GM12878 (cell line): Measurements from ENCODE around the gene DMBX1. TPM values are rescaled to one million over a fixed set of nuclear protein-coding genes. Genes with fewer than 3 reads are reported as not detected.

Experiments
- ATAC-seq: fragments of 200-7000 bp; cut with Tn5 transposase; 3 replicates; pipeline ENCODE4 v1.9.1; 2020; ENCODE audit warnings: mild to moderate bottlenecking, moderate library complexity
- BruUV-seq: library from RNA; stranded (reverse); fragments of 400-500 nt; replicated peaks from 2 replicates; lab custom pipeline; 2021; lab: Mats Ljungman, UMichigan
- CTCF ChIA-PET: fragments of 300-600 bp; sonication (Branson Sonifier 250); formaldehyde crosslinking; extraction: SDS; loops from one replicate; lab custom pipeline; 2021; ENCODE audit warnings: inconsistent platforms; lab: Yijun Ruan, JAX
- POLR2A ChIA-PET: fragments of 350-600 bp; formaldehyde crosslinking; extraction: SDS; loops from one replicate; lab custom pipeline; 2021; ENCODE audit warnings: inconsistent platforms; lab: Charles Lee
- RAD21 ChIA-PET: fragments of 300-600 bp; sonication (Branson Sonifier 250); formaldehyde crosslinking; loops from one replicate; lab custom pipeline; 2023; ENCODE audit warnings: antibody characterized with exemption; ENCODE audit not compliant: unreplicated experiment; lab: Charles Lee
- SMC1A ChIA-PET: fragments of 300-600 bp; sonication (Branson Sonifier 250); formaldehyde crosslinking; loops from one replicate; lab custom pipeline; 2023; ENCODE audit not compliant: unreplicated experiment, uncharacterized antibody; lab: Charles Lee
- DNase-seq: peaks from one replicate; pipeline ENCODE4 v3.0.0-alpha.2; 2011; ENCODE audit warnings: low read depth, low spot score
- FAIRE-seq: peaks from 3 replicates; lab custom pipeline; 2011; peaks lifted over from hg19 to GRCh38; lab: Jason Lieb, UNC
- H2AFZ ChIP-seq: 2 replicates; pipeline ENCODE4 v1.6.0; 2011; ENCODE audit warnings: low read depth, low read length, control low read depth; ENCODE audit not compliant: control insufficient read depth
- H3K27ac ChIP-seq: 2 replicates; pipeline ENCODE4 v1.5.1; 2011; ENCODE audit warnings: control low read depth; ENCODE audit not compliant: control insufficient read depth, insufficient read depth
- H3K27me3 ChIP-seq, 2 experiments: replicated peaks in 1 of 2; 2 replicates each; pipeline versions ENCODE4 v1.6.0 to v1.6.1; 2011; ENCODE audit warnings: low read length in 1 of 2; ENCODE audit not compliant: control insufficient read depth in 2 of 2, insufficient read depth in 2 of 2
- H3K36me3 ChIP-seq, 2 experiments: 2 replicates each; pipeline ENCODE4 v1.5.1; 2011; ENCODE audit warnings: low read length in 1 of 2; ENCODE audit not compliant: control insufficient read depth in 2 of 2, insufficient read depth in 2 of 2
- H3K4me1 ChIP-seq: 2 replicates; pipeline ENCODE4 v1.6.1; 2011; ENCODE audit warnings: mild to moderate bottlenecking, low read length, moderate library complexity, mixed read lengths; ENCODE audit not compliant: control insufficient read depth, insufficient read depth
- H3K4me2 ChIP-seq: 2 replicates; pipeline ENCODE4 v1.6.0; 2011; ENCODE audit warnings: control low read depth; ENCODE audit not compliant: control insufficient read depth, insufficient read depth
- H3K4me3 ChIP-seq: fragments of 200-600 bp; sonication (generic); 2 replicates; pipeline ENCODE4 v1.5.1; 2016
- H3K79me2 ChIP-seq: 2 replicates; pipeline ENCODE4 v1.6.0; 2011; ENCODE audit warnings: low read length; ENCODE audit not compliant: control insufficient read depth, insufficient read depth
- H3K9ac ChIP-seq: 2 replicates; pipeline ENCODE4 v1.8.0; 2011; ENCODE audit warnings: low read length, control low read depth, mixed read lengths; ENCODE audit not compliant: control insufficient read depth, insufficient read depth
- H3K9me3 ChIP-seq: replicated peaks from 3 replicates; pipeline ENCODE4 v1.5.1; 2011; ENCODE audit warnings: mild to moderate bottlenecking, low read length; ENCODE audit not compliant: control insufficient read depth, insufficient read depth
- H4K20me1 ChIP-seq: 2 replicates; pipeline ENCODE4 v1.6.0; 2011; ENCODE audit not compliant: control insufficient read depth, insufficient read depth
- BCL3 ChIP-seq: IDR thresholded peaks from 2 replicates; pipeline ENCODE4 v1.6.1; 2011; ENCODE audit warnings: borderline replicate concordance, low read depth, mild to moderate bottlenecking, moderate library complexity, low read length; ENCODE audit not compliant: insufficient read depth, poor library complexity, severe bottlenecking
- CEBPB ChIP-seq, 2 experiments: fragments of 150-350 bp in 1 of 2; IDR thresholded peaks; 2 replicates each; pipeline ENCODE4 v1.6.1; 2012 to 2014; ENCODE audit warnings: low read depth in 2 of 2, low read length in 2 of 2, borderline replicate concordance in 1 of 2, inconsistent platforms in 1 of 2
- IKZF1 ChIP-seq: fragments of 450-650 bp; conservative IDR thresholded peaks from 2 replicates; pipeline ENCODE4 v1.6.1; 2017; ENCODE audit warnings: antibody characterized with exemption, mild to moderate bottlenecking
- IRF3 ChIP-seq: fragments of 450-650 bp; IDR thresholded peaks from 2 replicates; pipeline ENCODE4 v1.6.1; 2014; ENCODE audit warnings: mild to moderate bottlenecking
- KLF5 ChIP-seq: fragments of 450-650 bp; IDR thresholded peaks from 2 replicates; pipeline ENCODE4 v1.6.1; 2014; ENCODE audit warnings: mild to moderate bottlenecking; ENCODE audit not compliant: partially characterized antibody
- MEF2B ChIP-seq: fragments of 450-650 bp; IDR thresholded peaks from 2 replicates; pipeline ENCODE4 v1.6.1; 2018; ENCODE audit warnings: mild to moderate bottlenecking, moderate library complexity; ENCODE audit not compliant: partially characterized antibody, poor library complexity, severe bottlenecking
- POLR2AphosphoS5 ChIP-seq: IDR thresholded peaks from 2 replicates; pipeline ENCODE4 v1.6.1; 2011; ENCODE audit warnings: mild to moderate bottlenecking, low read length, inconsistent platforms
- SKIL ChIP-seq: fragments of 450-650 bp; IDR thresholded peaks from 2 replicates; pipeline ENCODE4 v1.6.1; 2017; ENCODE audit warnings: mild to moderate bottlenecking, low read depth, inconsistent platforms; ENCODE audit not compliant: poor library complexity, severe bottlenecking
- SREBF1 ChIP-seq: IDR thresholded peaks from 2 replicates; pipeline ENCODE4 v1.6.1; 2012; ENCODE audit warnings: mild to moderate bottlenecking, low read length
- SREBF2 ChIP-seq: IDR thresholded peaks from 2 replicates; pipeline ENCODE4 v1.6.1; 2012; ENCODE audit warnings: mild to moderate bottlenecking, low read length
- TBL1XR1 ChIP-seq: IDR thresholded peaks from 2 replicates; pipeline ENCODE4 v1.6.1; 2012; ENCODE audit warnings: low read depth, low read length, improper control_type of control experiment
- USF2 ChIP-seq: IDR thresholded peaks from 2 replicates; pipeline ENCODE4 v1.6.1; 2011; ENCODE audit warnings: low read depth, low read length, improper control_type of control experiment, borderline replicate concordance
- WGBS: methylation state at CpG from one replicate; pipeline ENCODE4 v1.1.6; 2016; ENCODE audit warnings: low lambda C conversion rate; ENCODE audit not compliant: insufficient replicate concordance, insufficient coverage; ENCODE audit errors: missing lambda C conversion rate; 5-methylcytosine and 5-hydroxymethylcytosine counted together
- in situ Hi-C: fragments of 300-500 bp; cut with MboI; formaldehyde crosslinking; loops from 9 replicates; pipeline ENCODE4 v1.14.3; 2018; ENCODE audit warnings: mixed read lengths
- intact Hi-C: fragments of 100-400 bp; cut with micrococcal nuclease; formaldehyde crosslinking; loops from one replicate; pipeline ENCODE4 v1.14.2; 2022; ENCODE audit not compliant: unreplicated experiment
- polyA plus RNA-seq, 11 experiments: library from polyadenylated mRNA; depleted of rRNA in 4 of 11; unstranded in 6 of 11; stranded (reverse) in 5 of 11; fragments of >200 nt; fragmentation: Nextera tagmentation in 4 of 11; fragmentation: Illumina TruSeq in 1 of 11; extraction: Ambion mirVana in 4 of 11; extraction: Trizol in 1 of 11; gene quantifications; 1 replicate in 1 of 11; 2 replicates in 10 of 11; pipeline versions ENCODE4 v1.2.1 to v1.2.3, GENCODE V29; 2011 to 2016; ENCODE audit warnings: inconsistent platforms in 2 of 11, missing spikeins in 2 of 11, low read depth in 1 of 11
- total RNA-seq, 4 experiments: library from RNA; depleted of rRNA in 3 of 4; stranded (reverse); fragments of >200 nt in 3 of 4; fragmentation: Illumina TruSeq in 1 of 4; extraction: Trizol in 1 of 4; gene quantifications; 2 replicates each; pipeline versions ENCODE4 v1.2.1 to v1.2.3, GENCODE V29; 2013 to 2021

DMBX1 gene
- total and polyA plus RNA-seq, 10 of the 15 experiments (the other 5 are each of a cell fraction or from before 2014, with no cell fraction given): 0.03 TPM; not detected in 9

GRCh38 chr1:46458846-46459245 is 30.8 kb upstream of the DMBX1 start:
- ATAC-seq: no peak
- H3K27ac ChIP-seq: no peak overlapping the region
- ChIA-PET CTCF (interaction anchor here (1.5 kb wide), 1 partner anchor 14 kb away, joined by 4 read pairs; no protein-coding TSS in a partner anchor), POLR2A (no interaction called here), SMC1A (no interaction called here), RAD21 (no interaction called here)
- H3K9ac ChIP-seq: no peak overlapping the region
- TF ChIP-seq SREBF2: no peak
- no peak for TF ChIP-seq KLF5
- TF ChIP-seq POLR2AphosphoS5: no peak
- no peak for TF ChIP-seq TBL1XR1
- no peak for TF ChIP-seq USF2
- TF ChIP-seq SREBF1: no peak
- H3K79me2 ChIP-seq: no peaks in the 10 kb centered on the region
- peaks cover 0 to 1% of the 10 kb centered on the region in 2 experiments; a peak in 2 of 4 replicates for H3K27me3 ChIP-seq
- no peak overlapping the region for H3K4me3 ChIP-seq
- in situ Hi-C loops: no loop called here
- H4K20me1 ChIP-seq: no peaks in the 10 kb centered on the region
- no TSS peak for BruUV-seq
- no peaks in the 10 kb centered on the region for H3K36me3 ChIP-seq
- no peak overlapping the region for H2AFZ ChIP-seq
- no peak for FAIRE-seq
- intact Hi-C loops: no loop called here
- no peaks in the 10 kb centered on the region for H3K9me3 ChIP-seq
- H3K4me1 ChIP-seq: no peaks in the 10 kb centered on the region
- WGBS: 15% methylated on average over 7 of the region's 7 CpGs
- H3K4me2 ChIP-seq: no peak overlapping the region
- no peak for DNase-seq

- ChIA-PET SMC1A (no interaction called here), CTCF (no interaction called here), POLR2A (no interaction called here), RAD21 (no interaction called here)
- peaks cover 0 to 1% of the 10 kb centered on the region in 2 experiments; a peak in 2 of 4 replicates for H3K27me3 ChIP-seq
- no peak overlapping the region for H3K4me2 ChIP-seq
- H3K4me1 ChIP-seq: no peaks in the 10 kb centered on the region
- no TSS peak for BruUV-seq
- H3K9me3 ChIP-seq: no peaks in the 10 kb centered on the region
- no peak for FAIRE-seq
- H2AFZ ChIP-seq: no peak overlapping the region
- H3K4me3 ChIP-seq: no peak overlapping the region
- no peak for ATAC-seq
- DNase-seq: no peak
- in situ Hi-C loops: no loop called here
- no peaks in the 10 kb centered on the region for H3K36me3 ChIP-seq
- WGBS: 32% methylated on average over 8 of the region's 8 CpGs
- no peak overlapping the region for H3K27ac ChIP-seq
- intact Hi-C loops: no loop called here
- H3K79me2 ChIP-seq: no peaks in the 10 kb centered on the region
- H4K20me1 ChIP-seq: no peaks in the 10 kb centered on the region
- no peak overlapping the region for H3K9ac ChIP-seq
- TF ChIP-seq IRF3: no peak
- TF ChIP-seq CEBPB (IDR thresholded peaks at IDR 0.05; ENCODE audit: borderline replicate concordance in 1 of 2, low read depth in 2 of 2, low read length in 2 of 2): no peak
- TF ChIP-seq MEF2B: no peak
- TF ChIP-seq BCL3: no peak
- no peak for TF ChIP-seq SKIL
- TF ChIP-seq IKZF1: no peak
Measured at GRCh38 chr1:46459315-46459714, 30.3 kb upstream of the DMBX1 start.
